ENCODE results near the gene VSTM5.

DNA sequence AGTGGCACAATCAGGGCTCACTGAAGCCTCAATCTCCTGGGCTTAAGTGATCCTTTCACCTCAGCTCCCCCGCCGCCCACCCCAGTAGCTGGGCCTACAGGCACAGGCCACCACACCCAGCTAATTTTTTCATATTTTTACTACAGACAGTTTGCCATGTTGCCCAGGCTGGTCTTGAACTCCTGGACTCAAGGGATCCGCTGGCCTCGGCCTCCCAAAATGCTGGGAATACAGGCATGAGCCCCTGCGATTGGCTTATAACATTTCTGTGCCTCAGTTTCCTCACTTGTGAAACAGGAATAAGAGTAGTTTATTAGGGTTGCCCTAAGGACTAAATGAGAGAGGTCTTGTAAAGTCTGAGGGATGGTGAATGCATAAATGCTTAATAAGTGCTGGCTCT, 1.2 kb downstream of the VSTM5 start:
- TF ChIP-seq POLR2A (IDR thresholded peaks at IDR 0.05) = no peak
- TF ChIP-seq, protein P1, sequence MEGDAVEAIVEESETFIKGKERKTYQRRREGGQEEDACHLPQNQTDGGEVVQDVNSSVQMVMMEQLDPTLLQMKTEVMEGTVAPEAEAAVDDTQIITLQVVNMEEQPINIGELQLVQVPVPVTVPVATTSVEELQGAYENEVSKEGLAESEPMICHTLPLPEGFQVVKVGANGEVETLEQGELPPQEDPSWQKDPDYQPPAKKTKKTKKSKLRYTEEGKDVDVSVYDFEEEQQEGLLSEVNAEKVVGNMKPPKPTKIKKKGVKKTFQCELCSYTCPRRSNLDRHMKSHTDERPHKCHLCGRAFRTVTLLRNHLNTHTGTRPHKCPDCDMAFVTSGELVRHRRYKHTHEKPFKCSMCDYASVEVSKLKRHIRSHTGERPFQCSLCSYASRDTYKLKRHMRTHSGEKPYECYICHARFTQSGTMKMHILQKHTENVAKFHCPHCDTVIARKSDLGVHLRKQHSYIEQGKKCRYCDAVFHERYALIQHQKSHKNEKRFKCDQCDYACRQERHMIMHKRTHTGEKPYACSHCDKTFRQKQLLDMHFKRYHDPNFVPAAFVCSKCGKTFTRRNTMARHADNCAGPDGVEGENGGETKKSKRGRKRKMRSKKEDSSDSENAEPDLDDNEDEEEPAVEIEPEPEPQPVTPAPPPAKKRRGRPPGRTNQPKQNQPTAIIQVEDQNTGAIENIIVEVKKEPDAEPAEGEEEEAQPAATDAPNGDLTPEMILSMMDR (IDR thresholded peaks at IDR 0.05) = no peak

Measured in body of pancreas (tissue), 4 donors.